ENCODE data around the gene TXLNB.

GRCh38 chr6:139295901-139296300, 4.1 kb upstream of the TXLNB start:
- TF ChIP-seq POLR2A (IDR thresholded peaks at IDR 0.05) (no peak), CTCF (IDR thresholded peaks at IDR 0.05) (no peak)

Measured in prostate gland (tissue), 2 donors.